Rectal smooth muscle tissue (tissue), 1 donor: ENCODE measurements around the gene CDK19.
A peak's percentile ranks its signal among the peaks of the same experiment; 100 is the strongest.

Experiments used
- H3K27ac ChIP-seq: one replicate; pipeline ENCODE4 v1.7.0; 2013; ENCODE audit warnings: low read depth, low read length, inconsistent platforms
- H3K27me3 ChIP-seq: one replicate; pipeline ENCODE4 v1.7.0; 2013; ENCODE audit warnings: low read length; ENCODE audit not compliant: control insufficient read depth, insufficient read depth
- H3K36me3 ChIP-seq: one replicate; pipeline ENCODE4 v1.7.0; 2013; ENCODE audit warnings: low read length; ENCODE audit not compliant: control insufficient read depth, insufficient read depth
- H3K4me1 ChIP-seq: one replicate; pipeline ENCODE4 v1.7.0; 2013; ENCODE audit warnings: low read length; ENCODE audit not compliant: control insufficient read depth, insufficient read depth
- H3K4me3 ChIP-seq: one replicate; pipeline ENCODE4 v1.7.0; 2013; ENCODE audit warnings: low read length
- H3K9ac ChIP-seq: one replicate; pipeline ENCODE4 v1.7.0; 2013; ENCODE audit warnings: low read length

CDK19 gene

DNA sequence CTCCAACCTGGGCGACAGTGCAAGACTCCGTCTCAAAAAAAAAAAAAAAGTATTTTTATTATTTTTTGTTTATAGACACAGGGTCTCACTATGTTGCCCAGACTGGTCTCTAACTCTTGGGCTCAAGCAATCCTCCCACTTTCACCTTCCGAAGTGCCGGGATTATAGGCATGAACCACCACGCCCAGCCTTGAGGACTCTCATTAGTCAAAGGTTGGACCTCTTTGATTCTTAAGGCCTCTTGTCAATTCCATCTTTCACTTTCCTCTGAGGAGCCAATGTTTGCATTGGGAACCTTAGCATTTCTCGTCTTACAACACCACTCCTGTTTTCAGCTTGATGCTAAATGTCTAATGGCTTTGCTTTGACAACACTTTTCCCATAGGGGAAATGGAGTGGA, 16.1 kb upstream of the CDK19 start:
- Histone ChIP-seq H3K4me3 (no peak overlapping the region), H3K27me3 (no peaks in the 10 kb centered on the region), H3K4me1 (no peaks in the 10 kb centered on the region), H3K9ac (no peak overlapping the region), H3K27ac (no peak overlapping the region), H3K36me3 (no peaks in the 10 kb centered on the region)

DNA sequence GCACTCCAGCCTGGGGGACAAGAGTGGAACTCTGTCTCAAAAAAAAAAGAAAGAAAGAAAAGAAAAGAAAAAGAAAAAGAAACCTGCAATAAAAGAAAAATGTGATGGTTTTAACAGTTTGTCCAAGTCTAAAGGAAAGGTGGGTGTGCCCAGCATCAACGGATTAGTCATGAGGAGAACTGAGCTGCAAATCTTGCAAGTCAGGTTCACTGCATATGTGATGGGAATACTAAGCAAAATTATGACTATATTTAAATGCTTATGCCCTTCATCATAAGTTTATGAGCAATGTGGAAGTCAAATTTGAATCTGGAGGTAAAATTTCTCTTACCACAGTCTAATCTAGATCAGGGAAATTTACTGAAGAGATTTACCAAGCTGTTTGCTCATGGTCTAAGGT, 13.1 kb upstream of the CDK19 start:
- Histone ChIP-seq H3K9ac (no peak overlapping the region), H3K27ac (no peak overlapping the region), H3K27me3 (no peaks in the 10 kb centered on the region), H3K4me1 (no peaks in the 10 kb centered on the region), H3K36me3 (no peaks in the 10 kb centered on the region), H3K4me3 (no peak overlapping the region)

DNA sequence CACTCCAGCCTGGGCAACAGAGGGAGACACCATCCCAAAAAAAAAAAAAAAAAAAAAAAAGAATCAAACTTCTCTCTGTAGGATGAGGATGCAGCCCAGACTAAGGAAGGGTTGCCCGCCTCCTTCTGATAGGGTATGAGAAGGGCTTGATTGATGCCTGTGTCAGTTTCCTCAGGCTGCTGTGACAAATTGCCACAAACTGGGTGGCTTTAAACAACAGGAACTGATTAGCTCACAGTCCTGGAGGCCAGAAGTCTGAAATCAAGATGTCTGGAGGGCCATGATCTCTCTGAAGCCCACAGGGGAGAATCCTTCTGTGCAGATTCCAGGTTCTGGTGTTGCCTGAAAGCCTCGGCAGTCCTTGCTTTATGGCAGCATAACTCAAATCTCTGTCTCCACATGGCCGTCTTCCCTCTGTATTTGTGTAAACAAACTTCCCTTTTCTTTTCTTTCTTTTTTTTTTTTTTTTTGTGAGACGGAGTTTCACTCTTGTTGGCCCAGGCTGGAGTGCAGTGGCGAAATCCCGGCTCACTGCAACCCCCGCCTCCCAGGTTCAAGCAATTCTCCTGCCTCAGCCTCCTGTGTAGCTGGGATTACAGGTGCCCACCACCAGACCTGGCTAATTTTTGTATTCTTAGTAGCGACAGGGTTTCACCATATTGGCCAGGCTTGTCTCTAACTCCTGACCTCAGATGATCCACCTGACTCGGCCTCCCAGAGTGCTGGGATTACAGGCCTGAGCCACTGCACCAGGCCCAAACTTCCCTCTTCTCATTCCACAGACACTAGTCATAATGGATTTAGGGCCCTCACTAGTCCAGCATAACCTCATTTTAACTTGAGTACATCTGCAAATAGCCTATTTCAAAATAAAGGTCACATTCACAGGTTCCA, 11.2 kb upstream of the CDK19 start:
- H3K4me1 ChIP-seq, result no peaks in the 10 kb centered on the region
- no peaks in the 10 kb centered on the region for H3K36me3 ChIP-seq
- no peaks in the 10 kb centered on the region for H3K27me3 ChIP-seq
- no peak overlapping the region for H3K4me3 ChIP-seq
- no peak overlapping the region for H3K9ac ChIP-seq
- H3K27ac ChIP-seq, result peak overlapping the region; percentile 48

DNA sequence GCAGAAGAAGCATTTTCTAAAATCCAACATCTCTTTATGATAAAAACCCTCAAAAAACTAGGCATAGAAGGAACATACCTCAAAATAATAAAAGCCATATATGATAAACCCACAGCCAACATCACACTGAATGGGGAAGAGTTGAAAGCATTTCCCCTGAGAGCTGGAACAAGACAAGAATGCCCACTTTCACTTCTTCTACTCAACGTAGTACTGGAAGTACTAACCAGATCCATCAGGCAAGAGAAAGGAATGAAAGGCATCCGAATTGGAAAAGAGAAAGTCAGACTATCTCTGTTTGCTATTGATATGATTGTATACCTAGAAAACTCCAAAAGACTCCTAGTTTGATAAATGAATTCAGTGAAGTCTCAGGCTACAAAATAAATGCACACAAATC, 7.9 kb upstream of the CDK19 start:
- no peak overlapping the region for H3K27ac ChIP-seq
- H3K27me3 ChIP-seq, result no peaks in the 10 kb centered on the region
- H3K36me3 ChIP-seq, result no peaks in the 10 kb centered on the region
- H3K4me3 ChIP-seq, result no peak overlapping the region
- no peak overlapping the region for H3K9ac ChIP-seq
- H3K4me1 ChIP-seq, result no peaks in the 10 kb centered on the region

DNA sequence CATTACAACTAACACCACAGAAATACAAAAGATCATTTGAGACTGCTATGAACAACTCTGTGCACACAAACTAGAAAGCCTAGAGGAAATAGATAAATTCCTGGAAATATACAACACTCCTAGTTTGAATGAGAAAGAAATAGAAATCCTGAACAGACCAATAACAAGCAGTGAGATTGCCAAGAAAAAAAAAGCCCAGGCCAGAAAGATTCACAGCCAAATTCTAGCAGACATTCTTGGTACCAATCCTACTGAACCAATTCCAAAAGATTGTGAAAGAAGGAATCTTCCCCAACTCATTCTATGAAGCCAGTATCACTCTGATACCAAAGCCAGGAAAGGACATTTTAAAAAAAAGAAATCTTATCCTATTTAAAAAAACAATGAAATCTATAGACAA, 7.0 kb upstream of the CDK19 start:
- H3K9ac ChIP-seq, result no peak overlapping the region
- H3K27me3 ChIP-seq, result no peaks in the 10 kb centered on the region
- no peaks in the 10 kb centered on the region for H3K4me1 ChIP-seq
- no peaks in the 10 kb centered on the region for H3K36me3 ChIP-seq
- no peak overlapping the region for H3K4me3 ChIP-seq
- H3K27ac ChIP-seq, result no peak overlapping the region

DNA sequence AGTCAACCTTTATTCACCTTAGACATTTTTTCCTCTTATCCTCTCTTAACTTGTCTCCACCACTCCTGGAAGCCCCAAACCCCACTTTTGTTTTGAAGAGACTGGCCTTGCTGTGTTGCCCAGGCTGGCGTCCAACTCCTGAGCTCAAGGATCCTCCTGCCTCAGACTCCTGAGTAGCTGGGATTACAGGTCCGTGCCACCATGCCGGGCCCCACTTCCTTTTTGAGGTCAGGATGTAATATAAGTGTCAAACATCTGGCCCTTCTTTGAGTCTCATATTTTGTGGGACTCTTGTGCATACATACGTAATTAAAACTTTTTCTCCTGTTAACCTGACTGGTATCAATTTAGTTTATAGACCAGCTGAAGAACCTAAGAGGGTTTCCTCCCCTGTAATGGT, 1.4 kb upstream of the CDK19 start:
- Histone ChIP-seq H3K9ac (no peak overlapping the region), H3K36me3 (no peaks in the 10 kb centered on the region), H3K4me3 (no peak overlapping the region), H3K27ac (no peak overlapping the region), H3K27me3 (no peaks in the 10 kb centered on the region), H3K4me1 (peaks cover 10% of the 10 kb centered on the region)

DNA sequence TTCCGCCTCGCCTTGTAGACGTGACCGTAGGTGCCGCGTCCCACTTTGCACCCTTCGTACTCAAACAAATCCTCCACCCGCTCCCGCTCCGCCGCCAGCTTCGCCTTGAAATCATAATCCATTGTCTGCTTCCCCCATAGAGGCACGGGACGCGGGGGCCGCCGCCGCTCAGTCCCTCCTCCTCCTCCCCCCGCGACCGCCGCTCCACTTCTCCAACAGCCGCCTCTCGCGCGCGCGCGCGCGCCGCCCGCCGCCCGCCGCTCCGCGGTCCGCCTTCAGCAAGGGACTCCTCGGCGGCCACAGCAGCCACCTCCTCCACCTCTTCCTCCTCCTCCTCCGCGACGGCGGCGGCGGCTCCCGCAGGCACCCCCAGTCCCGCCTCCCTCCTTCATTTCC, 256 bp downstream of the CDK19 start:
- Histone ChIP-seq H3K9ac (peak overlapping the region; percentile 29), H3K4me1 (peaks cover 10% of the 10 kb centered on the region), H3K36me3 (no peaks in the 10 kb centered on the region), H3K27ac (peak overlapping the region; percentile 95), H3K4me3 (peak overlapping the region; percentile 85), H3K27me3 (no peaks in the 10 kb centered on the region)

DNA sequence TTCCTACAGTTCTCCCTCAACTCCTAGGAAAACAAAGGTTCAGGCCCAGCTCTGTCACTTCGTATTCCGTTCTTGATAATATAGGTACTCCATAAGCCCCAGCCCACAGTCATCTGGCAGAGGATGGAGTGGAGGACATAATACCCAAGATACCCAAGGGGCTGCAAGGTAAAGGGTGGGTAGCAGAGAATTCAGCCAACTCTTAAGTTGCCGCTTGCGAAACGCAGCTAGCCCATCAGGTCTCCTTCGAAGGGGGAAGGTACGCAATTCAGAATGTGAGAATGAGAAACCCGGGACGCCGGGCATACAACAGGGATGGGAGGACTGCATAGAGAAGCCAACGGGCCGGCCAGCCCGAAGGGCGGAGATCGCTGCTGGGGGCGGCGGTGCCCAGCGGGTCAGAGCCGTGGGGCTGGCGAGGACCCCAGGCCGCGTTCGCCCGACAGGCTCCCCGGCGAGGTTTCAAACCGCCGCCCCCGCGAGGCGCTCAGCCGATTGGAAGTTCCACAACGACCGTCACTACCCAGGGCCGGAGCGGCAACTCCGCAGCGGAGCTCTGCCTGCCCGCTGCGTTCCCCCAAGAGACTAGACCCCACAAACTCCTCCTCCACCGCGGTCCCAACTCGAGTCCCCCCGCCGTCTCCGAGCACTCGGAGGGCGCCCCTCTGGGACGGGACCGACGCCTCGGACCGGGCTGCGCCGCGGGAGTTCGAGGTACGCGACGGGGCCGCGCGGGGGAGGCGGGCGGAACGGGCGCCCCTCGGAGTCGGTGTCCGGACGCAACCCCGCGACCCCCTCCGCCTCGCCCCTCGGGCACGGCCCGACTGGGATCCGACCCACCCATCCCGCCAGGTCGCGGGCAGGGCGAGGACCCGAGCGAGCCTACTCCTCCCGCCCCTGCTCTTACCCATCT, 911 bp downstream of the CDK19 start:
- peak overlapping the region; percentile 29 for H3K9ac ChIP-seq
- H3K4me1 ChIP-seq, result peaks cover 10% of the 10 kb centered on the region
- no peaks in the 10 kb centered on the region for H3K36me3 ChIP-seq
- H3K27ac ChIP-seq, result peak overlapping the region; percentile 95
- peak overlapping the region; percentile 85 for H3K4me3 ChIP-seq
- H3K27me3 ChIP-seq, result no peaks in the 10 kb centered on the region

DNA sequence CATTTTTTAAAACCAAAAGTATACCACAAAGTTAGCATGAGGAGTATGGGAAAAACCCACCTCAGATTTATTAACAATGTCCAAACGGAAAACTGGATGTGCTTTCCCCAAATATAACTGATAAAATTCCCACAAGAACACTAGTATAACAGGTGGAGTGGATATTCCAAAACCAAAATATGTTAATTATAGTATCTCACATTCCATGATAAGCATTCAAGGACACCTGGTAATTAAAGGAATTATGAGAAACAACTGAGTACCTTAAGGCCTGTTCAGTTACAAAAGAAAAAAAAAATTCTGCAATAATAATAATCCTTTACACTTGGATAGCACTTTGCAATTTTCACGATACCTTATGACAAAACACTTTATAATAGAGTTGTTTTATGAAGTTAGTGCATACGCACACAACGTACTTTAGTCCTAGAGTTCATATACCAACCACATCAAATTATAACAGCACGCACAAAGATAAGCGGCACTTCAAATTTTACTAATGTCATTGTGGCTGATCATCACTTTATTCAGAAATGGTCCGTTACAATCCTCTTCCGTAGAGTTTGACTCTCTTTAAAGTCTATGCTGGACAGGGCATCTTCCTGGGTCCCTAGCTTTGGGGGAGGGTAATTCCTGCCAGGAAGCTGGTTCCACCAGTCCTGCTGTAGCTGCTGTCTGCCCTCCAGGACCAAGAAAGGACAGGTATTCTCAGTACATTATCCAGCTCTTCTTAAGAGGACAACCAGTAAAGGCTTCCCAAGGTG, 1.7 kb downstream of the CDK19 start:
- Histone ChIP-seq H3K4me1 (peaks cover 10% of the 10 kb centered on the region), H3K4me3 (peak overlapping the region; percentile 85), H3K36me3 (no peaks in the 10 kb centered on the region), H3K27ac (no peak overlapping the region), H3K9ac (peak overlapping the region; percentile 27), H3K27me3 (no peaks in the 10 kb centered on the region)

DNA sequence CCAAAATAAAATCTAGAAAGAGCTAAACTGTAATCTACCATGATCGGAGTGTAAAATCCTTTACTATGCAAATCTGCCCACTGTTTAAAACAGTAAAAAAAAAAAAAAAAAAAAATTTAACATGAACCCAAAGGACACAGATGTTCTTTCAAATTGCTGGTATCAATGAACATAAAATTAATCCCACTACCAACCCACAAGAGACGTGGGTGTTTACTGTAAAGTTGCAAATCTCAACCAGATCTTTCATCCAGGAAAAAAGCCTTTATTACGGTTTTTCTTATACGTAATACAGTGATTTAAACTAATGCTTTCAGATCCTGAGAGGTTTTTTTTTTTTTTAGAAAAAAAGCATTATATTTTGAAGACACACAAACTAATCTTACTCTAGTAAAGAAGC, 2.5 kb downstream of the CDK19 start:
- H3K27ac ChIP-seq, result no peak overlapping the region
- no peak overlapping the region for H3K9ac ChIP-seq
- H3K27me3 ChIP-seq, result no peaks in the 10 kb centered on the region
- H3K36me3 ChIP-seq, result no peaks in the 10 kb centered on the region
- no peak overlapping the region for H3K4me3 ChIP-seq
- peaks cover 10% of the 10 kb centered on the region for H3K4me1 ChIP-seq

DNA sequence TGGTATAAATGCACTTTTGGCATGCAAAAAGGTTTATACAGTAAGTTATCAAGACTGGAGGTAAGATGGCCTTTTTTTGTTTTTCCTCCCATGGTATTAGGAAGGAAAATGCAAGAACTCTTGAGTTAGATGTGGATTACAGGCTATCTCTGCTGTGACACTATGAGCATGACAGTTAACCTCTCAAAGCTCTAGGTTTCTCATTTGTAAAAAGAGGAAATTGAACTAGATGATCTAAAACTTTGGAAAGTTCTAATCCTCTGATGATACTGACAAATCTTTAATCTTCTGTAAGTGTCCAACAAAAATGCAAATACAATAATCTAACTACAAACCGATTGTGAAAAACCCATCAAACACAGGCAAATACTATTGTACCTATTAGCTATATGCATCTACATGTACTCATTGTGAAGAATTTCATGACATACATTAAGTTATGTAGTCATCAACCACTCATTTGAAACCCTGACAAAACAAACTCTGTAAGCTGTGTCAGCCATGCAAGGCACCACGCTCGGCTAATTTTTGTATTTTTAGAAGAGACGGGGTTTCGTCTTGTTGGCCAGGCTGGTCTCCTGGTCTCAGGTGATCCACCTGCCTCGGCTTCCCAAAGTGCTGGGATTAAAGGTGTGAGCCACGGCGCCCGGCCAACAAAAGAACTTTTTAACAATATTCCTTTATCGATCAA, 4.2 kb downstream of the CDK19 start:
- H3K9ac ChIP-seq, result no peak overlapping the region
- peaks cover 8% of the 10 kb centered on the region for H3K4me1 ChIP-seq
- H3K36me3 ChIP-seq, result no peaks in the 10 kb centered on the region
- H3K27me3 ChIP-seq, result no peaks in the 10 kb centered on the region
- no peak overlapping the region for H3K27ac ChIP-seq
- no peak overlapping the region for H3K4me3 ChIP-seq
